Activated CD8-positive, alpha-beta T cell treated with anti-CD3 and anti-CD28 coated beads for 36 hours (primary cell): ENCODE data around the gene CERS4. TPM values are rescaled to one million over a fixed set of nuclear protein-coding genes. Genes with fewer than 3 reads are reported as not detected.

Source experiments
- ATAC-seq: fragments of 200-7000 bp; cut with Tn5 transposase; one replicate; pipeline ENCODE4 v1.10.0; 2021; ENCODE audit warnings: mild to moderate bottlenecking, moderate library complexity
- CTCF ChIA-PET: fragments of 350-600 bp; sonication (Branson Sonifier 250); formaldehyde crosslinking; loops from one replicate; lab custom pipeline; 2021; ENCODE audit warnings: antibody characterized with exemption; lab: Charles Lee
- POLR2A ChIA-PET: fragments of 350-600 bp; sonication (Branson Sonifier 250); formaldehyde crosslinking; loops from one replicate; lab custom pipeline; 2021; ENCODE audit warnings: antibody characterized with exemption; lab: Charles Lee
- DNase-seq: peaks from one replicate; pipeline ENCODE4 v3.0.0-alpha.2; 2020
- H3K27ac Mint-ChIP-seq: one replicate; pipeline ENCODE4 v1.8.0; 2021; ENCODE audit warnings: mild to moderate bottlenecking, mixed read lengths
- H3K27me3 Mint-ChIP-seq: one replicate; pipeline ENCODE4 v1.8.0; 2021; ENCODE audit warnings: mixed read lengths
- H3K36me3 Mint-ChIP-seq: one replicate; pipeline ENCODE4 v1.8.0; 2021; ENCODE audit warnings: low read depth, mixed read lengths
- H3K4me1 Mint-ChIP-seq: one replicate; pipeline ENCODE4 v1.8.0; 2021; ENCODE audit warnings: low read depth, mixed read lengths
- H3K4me3 Mint-ChIP-seq: one replicate; pipeline ENCODE4 v1.8.0; 2021; ENCODE audit warnings: mild to moderate bottlenecking, moderate library complexity, mixed read lengths
- H3K9me3 Mint-ChIP-seq: one replicate; pipeline ENCODE4 v1.8.0; 2021; ENCODE audit warnings: mixed read lengths
- CTCF ChIP-seq: fragments of 200-600 bp; IDR thresholded peaks from one replicate; pipeline ENCODE4 v1.8.0; 2022; ENCODE audit warnings: antibody characterized with exemption, mild to moderate bottlenecking
- intact Hi-C: fragments of 100-400 bp; cut with micrococcal nuclease; formaldehyde crosslinking; loops from one replicate; pipeline ENCODE4 v1.10.0; 2022
- total RNA-seq, 2 experiments: library from RNA; stranded (reverse); gene quantifications; one replicate each; pipeline ENCODE4 v1.2.3, GENCODE V29; 2021

Gene CERS4
- total RNA-seq, 2 experiments from 2014 or later, result 15.5 to 19.7 TPM

DNA sequence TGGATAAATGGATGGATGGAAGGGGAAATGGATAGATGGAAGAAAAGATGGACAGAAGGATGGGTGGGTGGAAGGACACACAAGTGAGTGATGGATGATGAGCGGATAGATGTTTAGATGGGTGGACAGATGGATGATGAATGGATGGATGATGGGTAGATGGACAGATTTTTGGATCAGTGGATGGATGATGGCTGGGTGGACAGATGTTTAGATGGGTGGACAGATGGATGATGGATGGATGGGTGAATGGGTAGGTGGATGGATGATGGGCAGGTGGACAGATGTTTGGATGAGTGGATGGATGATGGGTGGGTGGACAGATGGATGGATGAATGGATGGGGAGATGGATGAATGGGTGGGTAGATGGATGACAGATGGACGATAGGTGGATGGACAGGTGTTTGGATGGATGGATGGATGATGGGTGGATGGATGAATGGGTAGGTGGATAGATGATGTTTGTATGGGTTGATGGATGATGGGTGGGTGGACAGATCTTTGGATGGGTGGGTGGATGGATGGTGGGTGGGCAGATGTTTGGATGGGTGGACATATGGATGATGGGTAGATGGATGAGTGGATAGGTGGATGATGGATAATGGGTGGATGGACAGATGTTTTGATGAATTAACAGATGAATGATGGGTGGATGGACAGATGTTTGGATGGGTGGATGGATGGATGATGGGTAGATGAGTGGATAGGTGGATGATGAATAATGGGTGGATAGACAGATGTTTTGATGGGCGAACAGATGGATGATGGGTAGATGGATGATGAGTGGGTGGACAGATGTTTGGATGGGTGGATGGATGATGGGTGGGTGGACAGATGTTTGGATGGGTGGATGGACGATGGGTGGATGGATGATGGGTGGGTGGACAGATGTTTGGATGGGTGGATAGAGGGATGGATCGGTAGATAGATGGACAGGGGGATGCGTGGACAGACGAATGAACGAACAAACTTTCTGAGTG, 39.5 kb downstream of the CERS4 start:
- DNase-seq, result no peak
- Mint-ChIP-seq H3K9me3 (no peaks in the 10 kb centered on the region), H3K36me3 (peaks cover 8% of the 10 kb centered on the region), H3K4me1 (peaks cover 3% of the 10 kb centered on the region), H3K4me3 (no peak overlapping the region), H3K27me3 (no peaks in the 10 kb centered on the region), H3K27ac (no peak overlapping the region)
- no peak for ATAC-seq
- CTCF ChIA-PET, result no interaction called here
- POLR2A ChIA-PET, result no interaction called here
- intact Hi-C loops, result loop anchor here (10.0 kb wide), 1 partner anchor 304 kb away; the partner anchor contains the start of gene TIMM44
- no peak for TF ChIP-seq CTCF

DNA sequence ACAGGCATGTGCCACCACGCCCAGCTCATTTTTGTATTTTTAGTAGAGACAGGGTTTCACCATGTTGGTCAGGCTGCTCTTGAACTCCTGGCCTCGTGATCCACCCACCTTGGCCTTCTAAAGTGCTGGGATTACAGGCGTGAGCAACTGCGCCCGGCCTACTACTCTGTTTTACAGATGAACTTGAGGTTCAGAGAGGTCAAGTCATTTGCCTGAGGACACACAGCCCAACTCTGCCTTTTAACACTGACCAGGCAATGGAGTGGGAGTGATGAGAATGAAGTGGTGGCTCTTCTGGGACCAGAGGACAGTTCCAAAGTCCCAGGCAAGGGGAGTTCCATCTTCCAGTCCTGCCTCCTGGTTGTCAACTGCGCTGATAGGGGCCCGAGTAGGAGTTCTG, 41.4 kb downstream of the CERS4 start:
- H3K4me1 Mint-ChIP-seq, result peaks cover 2% of the 10 kb centered on the region
- DNase-seq (no peak), ATAC-seq (no peak)
- CTCF ChIA-PET, result interaction anchor here (3.6 kb wide), 1 partner anchor 92 kb away, joined by 26 read pairs; no protein-coding TSS in a partner anchor
- H3K9me3 Mint-ChIP-seq, result no peaks in the 10 kb centered on the region
- no peaks in the 10 kb centered on the region for H3K27me3 Mint-ChIP-seq
- H3K27ac Mint-ChIP-seq, result no peak overlapping the region
- TF ChIP-seq CTCF, result no peak
- POLR2A ChIA-PET, result no interaction called here
- intact Hi-C loops, result no loop called here
- H3K36me3 Mint-ChIP-seq, result peaks cover 5% of the 10 kb centered on the region
- no peak overlapping the region for H3K4me3 Mint-ChIP-seq

DNA sequence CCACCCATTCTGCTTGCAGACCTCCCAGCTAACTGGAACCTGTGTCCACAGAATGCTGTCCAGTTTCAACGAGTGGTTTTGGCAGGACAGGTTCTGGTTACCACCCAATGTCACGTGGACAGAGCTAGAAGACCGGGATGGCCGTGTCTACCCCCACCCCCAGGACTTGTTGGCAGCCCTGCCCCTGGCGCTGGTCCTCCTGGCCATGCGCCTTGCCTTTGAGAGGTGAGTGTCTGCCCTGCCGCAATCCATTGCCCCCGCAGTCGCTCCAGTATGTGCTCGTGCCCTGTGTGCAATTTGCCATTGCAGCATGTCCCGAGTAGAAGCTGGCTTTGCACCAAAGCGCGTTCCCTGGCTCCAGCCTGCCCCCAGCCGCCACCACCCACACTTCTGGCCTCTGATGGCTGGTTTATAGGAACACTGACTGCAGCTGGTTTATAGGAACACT, 41.9 kb downstream of the CERS4 start:
- Mint-ChIP-seq H3K9me3 (no peaks in the 10 kb centered on the region), H3K27me3 (no peaks in the 10 kb centered on the region), H3K36me3 (peaks cover 9% of the 10 kb centered on the region), H3K27ac (no peak overlapping the region), H3K4me1 (peaks cover 2% of the 10 kb centered on the region), H3K4me3 (no peak overlapping the region)
- POLR2A ChIA-PET, result no interaction called here
- DNase-seq (no peak), ATAC-seq (no peak)
- intact Hi-C loops, result no loop called here
- CTCF ChIA-PET, result interaction anchor here (1.5 to 3.6 kb wide), 2 partner anchors 8 to 92 kb away, joined by 6 to 26 read pairs; no protein-coding TSS in a partner anchor
- TF ChIP-seq CTCF, result no peak

DNA sequence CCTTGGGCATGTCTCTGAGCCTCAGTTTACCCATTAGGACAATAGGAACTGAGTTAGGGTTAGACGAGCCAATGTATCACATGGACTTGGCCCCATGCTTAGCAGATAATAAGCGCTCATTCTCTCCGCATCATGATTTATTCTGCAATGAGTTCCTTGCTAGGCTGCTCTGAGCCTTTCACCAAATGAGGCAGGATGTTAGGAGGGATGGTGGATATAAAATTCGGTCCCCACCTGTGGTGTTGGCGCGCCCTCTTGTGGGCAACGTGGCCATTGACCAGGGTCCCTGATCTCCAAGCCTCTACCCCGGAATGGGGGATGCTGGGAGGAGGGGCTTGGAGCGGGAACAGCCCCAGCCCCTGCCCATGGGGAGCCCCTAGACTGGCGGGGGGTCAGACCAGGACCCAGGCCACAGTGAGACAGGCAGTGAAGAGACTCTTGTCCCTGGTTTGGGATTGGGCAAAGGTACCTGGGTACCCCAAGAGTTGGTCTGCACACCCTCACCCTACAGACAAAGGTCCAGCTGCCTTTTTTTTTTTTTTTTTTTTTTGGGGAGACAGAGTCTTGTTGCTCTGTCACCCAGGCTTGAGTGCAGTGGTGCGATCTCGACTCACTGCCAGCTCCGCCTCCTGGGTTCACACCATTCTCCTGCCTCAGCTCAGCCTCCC, 43.9 kb downstream of the CERS4 start:
- TF ChIP-seq CTCF, result peak; percentile 96
- peak; percentile 89 for DNase-seq
- H3K4me3 Mint-ChIP-seq, result no peak overlapping the region
- ChIA-PET CTCF (interaction anchor here (0.6 to 3.6 kb wide), 19 partner anchors 8 to 310 kb away, joined by 3 to 26 read pairs (median 3); partner anchors contain the start of gene TIMM44), POLR2A (interaction anchor here (1.0 kb wide), 1 partner anchor 11 kb away, joined by 3 read pairs; no protein-coding TSS in a partner anchor)
- no peaks in the 10 kb centered on the region for H3K27me3 Mint-ChIP-seq
- ATAC-seq, result peak; percentile 93
- intact Hi-C loops, result loop anchor here (2.0 kb wide), 1 partner anchor 94 kb away; no protein-coding TSS in a partner anchor
- peaks cover 13% of the 10 kb centered on the region for H3K36me3 Mint-ChIP-seq
- peaks cover 10% of the 10 kb centered on the region for H3K4me1 Mint-ChIP-seq
- no peaks in the 10 kb centered on the region for H3K9me3 Mint-ChIP-seq
- no peak overlapping the region for H3K27ac Mint-ChIP-seq
